GM23248 (cell line): ENCODE measurements around the gene PLA2G4F. TPM values are rescaled to one million over a fixed set of nuclear protein-coding genes. Genes with fewer than 3 reads are reported as not detected.

ENCODE experiments used
- DNase-seq: peaks from one replicate; pipeline ENCODE4 v3.0.0-alpha.2; 2015
- H2AFZ ChIP-seq: fragments of 200-600 bp; sonication (generic); 2 replicates; pipeline ENCODE4 v1.6.1; 2016; ENCODE audit warnings: antibody characterized with exemption
- H3F3A ChIP-seq: fragments of 200-600 bp; sonication (generic); 2 replicates; pipeline ENCODE4 v1.6.1; 2016; ENCODE audit warnings: mild to moderate bottlenecking, antibody characterized with exemption, mixed run types; ENCODE audit not compliant: insufficient read depth
- H3K27ac ChIP-seq: fragments of 200-600 bp; sonication (generic); 2 replicates; pipeline ENCODE4 v1.5.1; 2016; ENCODE audit warnings: mild to moderate bottlenecking
- H3K27me3 ChIP-seq: fragments of 200-600 bp; sonication (generic); replicated peaks from 2 replicates; pipeline ENCODE4 v1.6.1; 2016; ENCODE audit warnings: mild to moderate bottlenecking; ENCODE audit not compliant: insufficient read depth
- H3K36me3 ChIP-seq: fragments of 200-600 bp; sonication (generic); 2 replicates; pipeline ENCODE4 v1.6.1; 2016; ENCODE audit warnings: low read depth, mild to moderate bottlenecking
- H3K4me1 ChIP-seq: fragments of 200-600 bp; sonication (generic); 2 replicates; pipeline ENCODE4 v1.6.1; 2016; ENCODE audit warnings: mild to moderate bottlenecking; ENCODE audit not compliant: insufficient read depth
- H3K4me2 ChIP-seq: fragments of 200-600 bp; sonication (generic); one replicate; pipeline ENCODE4 v1.6.1; 2016; ENCODE audit warnings: mild to moderate bottlenecking; ENCODE audit not compliant: unreplicated experiment
- H3K4me3 ChIP-seq: fragments of 200-600 bp; sonication (generic); 2 replicates; pipeline ENCODE4 v1.5.1; 2016; ENCODE audit warnings: mild to moderate bottlenecking
- H3K79me2 ChIP-seq: fragments of 200-600 bp; sonication (generic); 2 replicates; pipeline ENCODE4 v1.6.1; 2016; ENCODE audit warnings: mild to moderate bottlenecking; ENCODE audit not compliant: insufficient read depth
- H3K9ac ChIP-seq: fragments of 200-600 bp; sonication (generic); 2 replicates; pipeline ENCODE4 v1.6.1; 2016; ENCODE audit warnings: mild to moderate bottlenecking
- H3K9me2 ChIP-seq: fragments of 200-600 bp; sonication (generic); 2 replicates; pipeline ENCODE4 v1.6.1; 2016; ENCODE audit warnings: mixed run types, mild to moderate bottlenecking, moderate library complexity; ENCODE audit not compliant: insufficient read depth
- H3K9me3 ChIP-seq: fragments of 200-600 bp; sonication (generic); one replicate; pipeline ENCODE4 v1.6.1; 2017; ENCODE audit warnings: low read depth
- H4K20me1 ChIP-seq: fragments of 200-600 bp; sonication (generic); 2 replicates; pipeline ENCODE4 v1.6.0; 2016; ENCODE audit not compliant: insufficient read depth
- EZH2 ChIP-seq: fragments of 200-600 bp; sonication (generic); IDR thresholded peaks from 2 replicates; pipeline ENCODE4 v1.6.1; 2018; ENCODE audit warnings: antibody characterized with exemption, mild to moderate bottlenecking; ENCODE audit not compliant: insufficient read depth, poor library complexity, severe bottlenecking
- EZH2phosphoT487 ChIP-seq: fragments of 200-600 bp; sonication (generic); IDR thresholded peaks from 2 replicates; pipeline ENCODE4 v1.6.1; 2018; ENCODE audit warnings: antibody characterized with exemption, moderate library complexity, mild to moderate bottlenecking, low read depth; ENCODE audit not compliant: insufficient read depth
- WGBS, 2 experiments: methylation state at CpG; one replicate each; pipeline ENCODE4 v1.1.6; 2015 to 2017; ENCODE audit warnings: low lambda C conversion rate in 2 of 2, low coverage in 1 of 2; ENCODE audit errors: missing lambda C conversion rate in 2 of 2; 5-methylcytosine and 5-hydroxymethylcytosine counted together
- in situ Hi-C: fragments of 300-500 bp; cut with MboI; formaldehyde crosslinking; loops from 2 replicates; pipeline ENCODE4 v1.15.0; 2020
- polyA plus RNA-seq: library from polyadenylated mRNA; unstranded; fragments of >200 nt; fragmentation: Nextera tagmentation; extraction: Ambion mirVana; gene quantifications from 2 replicates; pipeline ENCODE4 v1.2.1, GENCODE V29; 2016
- total RNA-seq: library from RNA; depleted of rRNA; stranded (reverse); fragments of >200 nt; shearing (Covaris generic); gene quantifications from 2 replicates; pipeline ENCODE4 v1.2.3, GENCODE V29; 2014

The PLA2G4F gene
- total and polyA plus RNA-seq, 2 experiments from 2014 or later: not detected

DNA sequence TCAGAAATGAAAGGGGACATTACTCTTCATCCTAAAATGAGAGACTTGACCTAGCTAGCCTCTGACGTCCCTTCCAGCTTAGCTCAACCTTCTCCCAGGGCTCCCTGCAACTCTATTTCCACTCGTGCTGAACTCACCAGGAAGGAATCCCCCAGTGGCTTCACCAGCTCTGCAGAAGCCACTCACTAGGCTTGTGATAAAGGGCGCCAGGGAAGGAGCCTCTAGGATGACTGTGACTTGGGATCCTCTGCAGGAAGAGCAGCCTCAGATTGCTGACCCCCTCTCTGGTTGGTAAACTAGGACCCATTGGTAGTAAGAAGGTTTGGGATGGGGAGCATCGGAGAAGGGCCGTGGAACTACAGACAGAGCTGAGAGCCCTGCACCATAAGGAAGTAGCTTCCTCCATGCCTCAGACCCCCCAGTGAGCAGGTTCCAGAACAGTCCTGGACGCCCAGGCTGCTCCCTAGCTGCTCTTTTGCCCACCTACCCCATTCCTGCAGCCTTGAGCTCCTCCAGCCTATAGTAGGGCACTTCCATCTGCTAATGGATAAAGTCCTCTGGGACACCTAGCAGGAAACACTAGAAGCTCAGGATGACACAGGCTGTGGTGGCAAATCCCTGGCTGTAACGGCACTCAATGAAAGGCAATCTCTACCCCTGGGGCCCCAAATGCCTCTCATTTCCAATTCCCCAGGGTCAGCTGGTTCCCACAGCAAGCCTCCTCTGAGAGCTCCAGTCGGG, 26.0 kb downstream of the PLA2G4F start:
- Histone ChIP-seq H3K27ac (no peak overlapping the region), H3K4me1 (no peaks in the 10 kb centered on the region), H3K79me2 (no peaks in the 10 kb centered on the region), H3F3A (no peaks in the 10 kb centered on the region), H3K9ac (no peak overlapping the region), H3K4me2 (no peak overlapping the region), H3K9me2 (no peaks in the 10 kb centered on the region), H2AFZ (no peak overlapping the region), H3K4me3 (no peak overlapping the region), H3K9me3 (no peaks in the 10 kb centered on the region), H3K27me3 (peaks cover 40% of the 10 kb centered on the region), H3K36me3 (no peaks in the 10 kb centered on the region), H4K20me1 (no peaks in the 10 kb centered on the region)
- in situ Hi-C loops: no loop called here
- 52 to 53% methylated on average over 8 of the region's 8 CpGs for WGBS, 2 experiments
- no peak for TF ChIP-seq EZH2phosphoT487
- no peak for TF ChIP-seq EZH2
- DNase-seq: no peak

- no peak for TF ChIP-seq EZH2phosphoT487
- H3K9me2 ChIP-seq: no peaks in the 10 kb centered on the region
- H3K79me2 ChIP-seq: no peaks in the 10 kb centered on the region
- H3K4me3 ChIP-seq: no peak overlapping the region
- H3K27ac ChIP-seq: no peak overlapping the region
- peaks cover 49% of the 10 kb centered on the region for H3K27me3 ChIP-seq
- in situ Hi-C loops: no loop called here
- H3K9ac ChIP-seq: no peak overlapping the region
- H3F3A ChIP-seq: no peaks in the 10 kb centered on the region
- DNase-seq: no peak
- no peak overlapping the region for H3K4me2 ChIP-seq
- no peaks in the 10 kb centered on the region for H4K20me1 ChIP-seq
- H3K9me3 ChIP-seq: no peaks in the 10 kb centered on the region
- WGBS, 2 experiments: 50 to 59% methylated on average over 2 of the region's 2 CpGs
- no peaks in the 10 kb centered on the region for H3K4me1 ChIP-seq
- no peaks in the 10 kb centered on the region for H3K36me3 ChIP-seq
- no peak overlapping the region for H2AFZ ChIP-seq
Measured at GRCh38 chr15:42129364-42129763, 27.1 kb downstream of the PLA2G4F start.

GRCh38 chr15:42128476-42128875, 28.0 kb downstream of the PLA2G4F start:
- Histone ChIP-seq H3K4me1 (no peaks in the 10 kb centered on the region), H3K27ac (no peak overlapping the region), H3F3A (no peaks in the 10 kb centered on the region), H4K20me1 (no peaks in the 10 kb centered on the region), H3K36me3 (no peaks in the 10 kb centered on the region), H3K9me3 (no peaks in the 10 kb centered on the region), H2AFZ (no peak overlapping the region), H3K4me2 (no peak overlapping the region), H3K4me3 (no peak overlapping the region), H3K79me2 (no peaks in the 10 kb centered on the region), H3K27me3 (peaks cover 58% of the 10 kb centered on the region), H3K9me2 (no peaks in the 10 kb centered on the region), H3K9ac (no peak overlapping the region)
- 38 to 39% methylated on average over 6 of the region's 6 CpGs for WGBS, 2 experiments
- in situ Hi-C loops: no loop called here
- no peak for DNase-seq
- no peak for TF ChIP-seq EZH2phosphoT487
- TF ChIP-seq EZH2: no peak

DNA sequence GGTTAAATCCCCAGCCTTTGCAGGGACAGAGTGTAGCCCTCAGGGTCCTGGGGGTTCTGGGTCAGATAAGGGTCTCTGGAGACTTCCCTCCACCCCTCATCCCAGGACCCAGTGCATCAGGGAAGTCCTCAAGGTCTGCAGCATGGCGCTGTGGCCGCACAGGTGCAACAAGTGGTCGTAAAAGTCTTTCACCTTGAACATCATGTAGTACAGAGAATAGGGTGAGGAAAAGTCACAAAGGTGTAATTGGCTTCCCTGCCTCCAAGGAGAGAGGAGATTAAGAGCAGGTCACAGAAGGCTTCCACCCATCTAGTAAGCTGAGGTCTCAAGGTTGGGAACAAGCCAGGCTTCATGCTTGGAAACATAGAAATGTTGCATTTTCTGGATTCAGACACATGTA, 32.9 kb downstream of the PLA2G4F start:
- H3F3A ChIP-seq: no peaks in the 10 kb centered on the region
- H3K9me3 ChIP-seq: no peaks in the 10 kb centered on the region
- 80 to 86% methylated on average over 3 of the region's 3 CpGs for WGBS, 2 experiments
- no peak overlapping the region for H3K4me2 ChIP-seq
- H3K27me3 ChIP-seq: peaks cover 66% of the 10 kb centered on the region
- H3K4me3 ChIP-seq: no peak overlapping the region
- H3K79me2 ChIP-seq: no peaks in the 10 kb centered on the region
- DNase-seq: no peak
- no peaks in the 10 kb centered on the region for H4K20me1 ChIP-seq
- H3K36me3 ChIP-seq: no peaks in the 10 kb centered on the region
- no peaks in the 10 kb centered on the region for H3K9me2 ChIP-seq
- no peak overlapping the region for H3K9ac ChIP-seq
- H3K27ac ChIP-seq: no peak overlapping the region
- no peak overlapping the region for H2AFZ ChIP-seq
- TF ChIP-seq EZH2: no peak
- no peak for TF ChIP-seq EZH2phosphoT487
- H3K4me1 ChIP-seq: no peaks in the 10 kb centered on the region
- in situ Hi-C loops: no loop called here
